ENCODE data around the gene ST8SIA3.

GRCh38 chr18:57373017-57373416 is 20.7 kb downstream of the ST8SIA3 start:
- no peak for TF ChIP-seq CTCF (IDR thresholded peaks at IDR 0.05)
- TF ChIP-seq POLR2A (IDR thresholded peaks at IDR 0.05) = no peak

Data from heart left ventricle (tissue), 13 donors.